ENCODE results near the gene NUDT16L1.
A peak's percentile ranks its signal among the peaks of the same experiment; 100 is the strongest.

The NUDT16L1 gene

DNA sequence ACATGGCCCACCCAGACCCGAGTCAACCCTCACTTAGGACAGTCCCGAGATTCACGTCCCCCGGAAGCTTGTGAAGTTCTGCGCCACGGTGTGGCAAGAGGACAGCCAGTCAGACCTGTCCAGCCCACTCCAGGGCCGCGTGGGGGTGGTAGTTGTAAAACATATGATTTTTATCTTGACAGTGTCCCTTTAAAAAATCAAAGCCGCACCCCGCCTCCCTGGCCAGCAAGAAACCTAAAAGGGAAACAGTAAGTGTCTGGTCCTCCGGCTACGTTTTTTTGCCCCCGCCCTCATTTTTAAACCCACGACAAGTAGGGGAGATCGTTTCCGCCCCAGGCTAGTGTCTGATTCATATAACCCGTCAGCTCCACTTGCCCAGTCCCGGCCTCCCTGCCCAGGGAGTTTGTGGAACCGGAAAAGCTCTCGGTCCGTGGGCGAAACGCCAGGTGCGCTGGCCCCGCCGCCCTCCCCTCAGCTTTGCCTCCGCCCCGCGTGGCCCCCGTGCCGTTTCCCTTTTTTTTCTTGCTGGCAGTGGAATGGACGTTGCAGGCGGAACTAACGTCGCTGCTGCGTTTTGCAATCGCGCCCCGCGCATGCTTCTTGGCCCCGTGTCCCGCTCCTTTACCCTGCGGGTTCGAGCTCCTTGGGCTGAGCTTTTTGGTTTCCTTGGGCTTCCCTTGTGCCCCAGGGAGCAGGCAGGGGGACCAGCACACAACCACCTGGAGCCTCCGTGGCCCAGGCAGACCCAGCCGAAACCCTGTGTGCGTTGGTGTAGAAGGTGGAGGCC lies 13.3 kb upstream of the NUDT16L1 start:
- TF ChIP-seq CTCF (conservative IDR thresholded peaks at IDR 0.05; ENCODE audit: low read depth, low read length): no peak
- no peak overlapping the region for H3K4me3 ChIP-seq (ENCODE audit: low read length)
- DNase-seq (ENCODE audit: low read depth): no peak

GRCh38 chr16:4680673-4681470 lies 12.5 kb upstream of the NUDT16L1 start:
- H3K4me3 ChIP-seq (ENCODE audit: low read length): no peak overlapping the region
- no peak for TF ChIP-seq CTCF (conservative IDR thresholded peaks at IDR 0.05; ENCODE audit: low read depth, low read length)
- no peak for DNase-seq (ENCODE audit: low read depth)

GRCh38 chr16:4681471-4682083 lies 11.8 kb upstream of the NUDT16L1 start:
- H3K4me3 ChIP-seq (ENCODE audit: low read length): no peak overlapping the region
- TF ChIP-seq CTCF (conservative IDR thresholded peaks at IDR 0.05; ENCODE audit: low read depth, low read length): no peak
- no peak for DNase-seq (ENCODE audit: low read depth)

GRCh38 chr16:4682084-4682591 lies 11.2 kb upstream of the NUDT16L1 start:
- DNase-seq (ENCODE audit: low read depth): no peak
- no peak overlapping the region for H3K4me3 ChIP-seq (ENCODE audit: low read length)
- no peak for TF ChIP-seq CTCF (conservative IDR thresholded peaks at IDR 0.05; ENCODE audit: low read depth, low read length)

GRCh38 chr16:4682616-4683254 lies 10.6 kb upstream of the NUDT16L1 start:
- no peak overlapping the region for H3K4me3 ChIP-seq (ENCODE audit: low read length)
- no peak for DNase-seq (ENCODE audit: low read depth)
- TF ChIP-seq CTCF (conservative IDR thresholded peaks at IDR 0.05; ENCODE audit: low read depth, low read length): peak; percentile 66

- DNase-seq (ENCODE audit: low read depth): no peak
- no peak for TF ChIP-seq CTCF (conservative IDR thresholded peaks at IDR 0.05; ENCODE audit: low read depth, low read length)
- H3K4me3 ChIP-seq (ENCODE audit: low read length): no peak overlapping the region
Observed at GRCh38 chr16:4683255-4684057, 9.9 kb upstream of the NUDT16L1 start.
